Erythroblast (primary cell): ENCODE results near the gene ZIC1.

ENCODE experiments used
- DNase-seq, 2 experiments: peaks; one replicate each; lab custom pipeline; 2025; lab: John Stamatoyannopoulos, UW
- GATA1 ChIP-seq: IDR thresholded peaks from 2 replicates; pipeline ENCODE4 v1.6.1; 2011; ENCODE audit warnings: low read depth, mild to moderate bottlenecking, control low read depth, low read length, moderate library complexity
- POLR2A ChIP-seq: IDR thresholded peaks from 2 replicates; pipeline ENCODE4 v1.6.1; 2011; ENCODE audit warnings: mild to moderate bottlenecking, low read length

The ZIC1 gene

GRCh38 chr3:147405231-147406027 lies 3.7 kb upstream of the ZIC1 start:
- no peak for TF ChIP-seq POLR2A
- TF ChIP-seq GATA1: no peak
- DNase-seq: no peak

- TF ChIP-seq GATA1: no peak
- no peak for TF ChIP-seq POLR2A
Measured at GRCh38 chr3:147406028-147406931, 2.9 kb upstream of the ZIC1 start, which contains the start of gene ZIC4. TSS of gene ZIC4 (minus strand) at chr3:147406543. CDS start at chr3:147402797, 3,746 bp downstream.

GRCh38 chr3:147407114-147407497 lies 2.1 kb upstream of the ZIC1 start:
- no peak for DNase-seq
- TF ChIP-seq GATA1: no peak
- no peak for TF ChIP-seq POLR2A

More at GRCh38 chr3:147406028-147406931, 2.9 kb upstream of the ZIC1 start, which contains the start of gene ZIC4:
- DNase-seq: no peak

DNA sequence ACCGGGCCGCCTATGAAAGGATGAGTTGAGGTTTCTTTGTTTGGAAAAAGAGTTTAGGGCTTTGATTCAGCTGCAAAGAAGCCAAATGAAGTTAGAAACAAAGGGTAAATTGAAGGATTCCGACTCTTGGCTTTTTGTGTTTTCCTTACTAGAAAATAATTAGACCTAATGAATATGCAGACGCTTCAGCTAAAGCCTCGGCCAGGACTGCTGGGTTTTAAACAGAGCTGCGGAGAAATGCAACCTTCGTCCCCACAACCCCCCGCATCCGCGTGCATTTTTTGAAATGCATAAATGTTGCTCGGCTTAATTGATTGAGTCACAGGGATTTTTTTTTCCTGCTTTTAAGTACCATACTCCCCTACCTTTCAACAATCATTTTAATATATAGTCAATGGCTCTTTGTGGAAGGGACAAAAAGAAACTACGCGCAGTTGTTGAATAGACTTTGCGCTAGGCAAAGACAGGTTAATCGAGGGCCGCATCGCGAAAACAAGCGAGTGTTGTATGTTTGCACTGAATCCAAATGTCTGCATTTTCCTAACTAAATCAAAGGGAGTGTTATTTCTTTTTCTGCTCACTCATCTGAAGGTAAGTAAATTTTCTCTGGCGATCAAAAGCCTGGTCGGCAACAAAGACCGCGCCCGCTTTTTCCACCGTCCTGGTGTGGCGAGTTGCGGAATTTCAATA lies 1.5 kb upstream of the ZIC1 start:
- no peak for DNase-seq
- TF ChIP-seq POLR2A (no peak), GATA1 (no peak)

GRCh38 chr3:147408188-147409100 lies 721 bp upstream of the ZIC1 start:
- no peak for DNase-seq
- TF ChIP-seq GATA1: no peak
- TF ChIP-seq POLR2A: no peak

- TF ChIP-seq GATA1 (no peak), POLR2A (no peak)
- no peak for DNase-seq
Measured at GRCh38 chr3:147410116-147410525, 956 bp downstream of the ZIC1 start.

DNA sequence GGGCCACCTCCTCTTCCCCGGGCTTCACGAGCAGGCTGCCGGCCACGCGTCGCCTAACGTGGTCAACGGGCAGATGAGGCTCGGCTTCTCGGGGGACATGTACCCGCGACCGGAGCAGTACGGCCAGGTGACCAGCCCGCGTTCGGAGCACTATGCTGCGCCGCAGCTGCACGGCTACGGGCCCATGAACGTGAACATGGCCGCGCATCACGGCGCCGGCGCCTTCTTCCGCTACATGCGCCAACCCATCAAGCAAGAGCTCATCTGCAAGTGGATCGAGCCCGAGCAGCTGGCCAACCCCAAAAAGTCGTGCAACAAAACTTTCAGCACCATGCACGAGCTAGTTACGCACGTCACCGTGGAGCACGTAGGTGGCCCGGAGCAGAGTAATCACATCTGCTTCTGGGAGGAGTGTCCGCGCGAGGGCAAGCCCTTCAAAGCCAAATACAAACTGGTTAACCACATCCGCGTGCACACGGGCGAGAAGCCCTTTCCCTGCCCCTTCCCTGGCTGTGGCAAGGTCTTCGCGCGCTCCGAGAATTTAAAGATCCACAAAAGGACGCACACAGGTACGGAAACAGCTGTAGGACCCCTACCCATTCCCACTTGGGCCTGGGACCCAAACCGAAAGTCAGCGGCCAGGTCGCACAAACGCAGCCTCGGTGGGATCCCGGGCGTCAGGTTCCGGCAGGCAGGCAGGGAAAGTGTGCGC lies 1.5 kb downstream of the ZIC1 start:
- DNase-seq: peak in 1 of 2 experiments; percentile 25
- TF ChIP-seq POLR2A (no peak), GATA1 (no peak)

DNA sequence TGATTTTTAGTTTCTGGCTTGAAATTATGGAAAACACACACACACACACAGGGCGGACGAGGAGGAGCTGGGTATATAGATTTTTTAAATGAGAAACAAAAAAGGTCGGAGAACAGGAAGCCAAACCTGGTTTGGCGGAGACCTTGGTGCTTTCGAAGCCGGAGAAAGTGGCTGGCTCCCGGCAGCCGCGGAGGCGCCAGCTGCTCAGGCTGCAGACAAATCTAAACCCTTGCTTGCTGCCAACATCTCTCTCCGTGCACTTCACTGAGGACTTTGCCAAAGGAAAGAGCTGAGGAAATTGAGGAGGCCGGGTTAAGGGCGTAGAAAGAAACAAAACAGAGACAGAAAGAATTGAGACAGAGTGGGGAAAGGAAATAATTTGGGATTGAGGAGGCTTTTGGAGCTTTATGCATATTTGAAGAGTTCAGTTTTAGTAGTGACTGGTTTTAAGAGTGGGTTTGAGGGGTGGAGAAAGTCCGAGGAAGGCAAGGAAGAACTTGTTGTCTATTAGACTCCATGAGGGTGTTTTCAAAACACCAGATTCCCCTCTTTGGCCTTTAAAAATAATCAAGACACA lies 2.2 kb downstream of the ZIC1 start:
- DNase-seq: no peak
- TF ChIP-seq POLR2A: no peak
- TF ChIP-seq GATA1: no peak

- TF ChIP-seq GATA1 (no peak), POLR2A (no peak)
- no peak for DNase-seq
Measured at GRCh38 chr3:147411815-147412241, 2.7 kb downstream of the ZIC1 start.

- TF ChIP-seq GATA1: no peak
- TF ChIP-seq POLR2A: no peak
- no peak for DNase-seq
Measured at GRCh38 chr3:147412261-147412916, 3.2 kb downstream of the ZIC1 start.
